Fibroblast of villous mesenchyme (primary cell): ENCODE data around the gene DGKZ. TPM values are rescaled to one million over a fixed set of nuclear protein-coding genes. Genes with fewer than 3 reads are reported as not detected.
"Not testable (repeated sequence)": the region's sequence is repeated elsewhere in the genome, so short reads cannot be mapped to it uniquely, and the experiment has no call there.

Experiments used
- DNase-seq: peaks from one replicate; pipeline ENCODE4 v3.0.0-alpha.2; 2010; ENCODE audit warnings: low read depth
- H3K4me3 ChIP-seq: 2 replicates; pipeline ENCODE4 v1.5.1; 2011; ENCODE audit warnings: low read depth, mild to moderate bottlenecking, low read length
- CTCF ChIP-seq: IDR thresholded peaks from 2 replicates; pipeline ENCODE4 v1.5.1; 2012; ENCODE audit warnings: low read depth, mild to moderate bottlenecking, low read length; ENCODE audit not compliant: insufficient read depth
- total RNA-seq: library from RNA; depleted of rRNA; stranded (reverse); fragments of >200 nt; gene quantifications from 2 replicates; pipeline ENCODE4 v1.2.3, GENCODE V29; 2012

DGKZ gene
- total RNA-seq, 1 donor, result 50.1 TPM

- H3K4me3 ChIP-seq, result no peak overlapping the region
- TF ChIP-seq CTCF, result no peak
- no peak for DNase-seq
These were observed 24.8 kb downstream of the DGKZ start for GRCh38 chr11:46372086-46372485.

GRCh38 chr11:46372501-46372900 is 25.2 kb downstream of the DGKZ start:
- not testable (repeated sequence) for H3K4me3 ChIP-seq, DNase-seq

- no peak overlapping the region for H3K4me3 ChIP-seq
- DNase-seq, result no peak
- TF ChIP-seq CTCF, result no peak
These were observed 26.8 kb downstream of the DGKZ start for GRCh38 chr11:46373787-46374740.

GRCh38 chr11:46374815-46375214 is 27.6 kb downstream of the DGKZ start:
- no peak for DNase-seq
- no peak for TF ChIP-seq CTCF
- no peak overlapping the region for H3K4me3 ChIP-seq

- no peak overlapping the region for H3K4me3 ChIP-seq
- DNase-seq, result no peak
- TF ChIP-seq CTCF, result no peak
These were observed 28.3 kb downstream of the DGKZ start for GRCh38 chr11:46375392-46376101.

- no peak overlapping the region for H3K4me3 ChIP-seq
- TF ChIP-seq CTCF, result no peak
- no peak for DNase-seq
These were observed 29.2 kb downstream of the DGKZ start for GRCh38 chr11:46376258-46377050.
